HUDEP-2 (cell line): ENCODE data around the gene PIGN.

Source experiments
- DNase-seq, 76 experiments: peaks; one replicate each; lab custom pipeline; 2025; ENCODE audit not compliant: unreplicated experiment in 76 of 76; lab: John Stamatoyannopoulos, UW

Gene PIGN

GRCh38 chr18:62023536-62023935 lies 163.3 kb downstream of the PIGN start:
- DNase-seq = no peak

GRCh38 chr18:62018759-62019041 lies 168.2 kb downstream of the PIGN start:
- no peak for DNase-seq

DNA sequence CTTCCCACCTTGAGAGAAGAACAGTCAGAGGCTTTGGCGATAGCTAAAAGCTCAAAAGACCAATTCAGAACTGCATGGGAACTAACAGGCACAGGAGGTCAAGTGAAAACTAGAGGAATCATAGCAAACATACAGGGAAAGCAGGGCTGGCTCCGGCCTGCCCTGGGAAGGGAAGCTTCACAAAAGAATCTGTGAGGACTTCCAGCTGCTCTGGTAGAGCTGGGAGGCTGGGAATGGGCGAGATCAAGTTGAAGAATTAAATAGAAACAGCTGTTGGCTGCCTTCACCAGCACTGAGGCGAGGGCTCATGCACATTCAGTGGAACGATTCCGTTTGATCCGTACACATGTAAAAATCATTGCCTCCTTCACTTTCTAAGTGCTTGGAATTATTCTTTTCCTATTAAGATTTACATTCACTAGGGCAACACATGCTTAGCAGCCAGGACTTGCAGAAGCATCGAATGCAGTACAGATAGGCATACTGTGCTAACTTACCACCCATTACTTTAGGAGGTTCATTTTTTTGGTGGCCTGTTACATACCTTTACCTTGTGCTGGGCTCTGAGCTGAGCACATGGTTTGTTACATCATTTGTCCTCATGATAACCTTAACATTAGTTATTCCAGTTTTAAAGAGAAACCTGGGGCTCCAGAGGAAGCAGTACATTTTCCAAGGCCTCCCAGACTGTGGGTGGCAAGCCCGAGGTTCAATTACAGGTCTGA lies 168.7 kb downstream of the PIGN start:
- no peak for DNase-seq

GRCh38 chr18:62017618-62018017 lies 169.2 kb downstream of the PIGN start:
- DNase-seq = no peak

DNA sequence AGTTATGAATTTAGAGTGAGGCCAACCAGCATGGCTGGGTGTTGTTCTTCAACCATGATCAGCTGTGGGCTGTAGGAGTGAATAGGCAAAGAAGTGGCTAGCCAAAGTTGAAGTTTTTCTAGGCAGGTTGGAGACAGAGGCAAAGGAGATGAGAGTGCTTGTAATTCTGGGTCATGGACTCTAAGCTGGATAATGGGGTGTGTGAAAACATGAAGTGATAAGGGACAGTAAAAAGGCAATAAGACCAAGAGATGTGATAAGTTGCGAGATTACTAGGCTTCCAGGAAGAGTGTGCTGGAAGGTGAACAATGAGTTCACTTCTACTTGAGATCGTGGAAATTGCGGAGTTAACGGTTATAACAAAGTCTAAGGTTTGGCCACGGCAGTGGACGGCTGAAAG lies 175.4 kb downstream of the PIGN start:
- no peak for DNase-seq

- DNase-seq = no peak
These were observed 177.3 kb downstream of the PIGN start for GRCh38 chr18:62009521-62009920.

GRCh38 chr18:62001396-62001795 lies 185.5 kb downstream of the PIGN start:
- DNase-seq = no peak

- DNase-seq = no peak
These were observed 187.9 kb downstream of the PIGN start for GRCh38 chr18:61998957-61999356.

DNA sequence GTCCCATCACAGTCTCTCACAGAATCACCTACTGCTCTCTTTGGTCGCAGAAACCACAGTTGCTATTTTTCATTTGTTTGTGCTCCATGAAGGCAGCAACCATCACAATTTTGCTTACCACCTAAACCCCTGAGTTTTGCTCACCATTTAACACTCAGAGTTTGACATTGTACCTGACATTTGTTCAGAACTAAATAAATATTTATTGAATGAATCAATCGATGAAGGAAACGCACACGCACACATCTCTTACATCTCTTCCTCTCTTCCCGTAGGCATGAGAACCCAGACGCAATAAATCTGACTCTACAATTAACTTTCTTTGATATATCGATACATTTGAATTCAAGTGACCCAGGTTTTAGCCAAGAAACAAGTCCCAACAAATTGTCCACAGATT lies 188.5 kb downstream of the PIGN start:
- DNase-seq = no peak

DNA sequence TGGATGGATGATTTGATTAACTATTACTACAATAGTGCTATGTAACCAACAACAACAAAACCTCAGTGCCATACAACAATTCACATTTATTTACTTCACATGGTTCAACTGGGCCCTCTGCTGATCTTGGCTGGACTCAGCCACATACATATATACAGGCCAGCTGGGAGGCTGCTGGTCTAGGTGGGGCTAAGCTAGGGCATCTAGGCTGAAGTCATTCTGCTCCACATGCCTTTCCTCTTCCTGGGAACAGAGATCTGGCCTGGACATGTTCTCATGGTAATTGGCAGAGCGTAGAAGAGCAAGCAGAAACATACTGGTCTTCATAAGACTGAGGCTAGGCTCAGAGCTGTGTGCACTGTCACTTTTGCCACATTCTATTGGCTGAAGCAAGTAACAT lies 191.2 kb downstream of the PIGN start:
- DNase-seq = no peak

DNA sequence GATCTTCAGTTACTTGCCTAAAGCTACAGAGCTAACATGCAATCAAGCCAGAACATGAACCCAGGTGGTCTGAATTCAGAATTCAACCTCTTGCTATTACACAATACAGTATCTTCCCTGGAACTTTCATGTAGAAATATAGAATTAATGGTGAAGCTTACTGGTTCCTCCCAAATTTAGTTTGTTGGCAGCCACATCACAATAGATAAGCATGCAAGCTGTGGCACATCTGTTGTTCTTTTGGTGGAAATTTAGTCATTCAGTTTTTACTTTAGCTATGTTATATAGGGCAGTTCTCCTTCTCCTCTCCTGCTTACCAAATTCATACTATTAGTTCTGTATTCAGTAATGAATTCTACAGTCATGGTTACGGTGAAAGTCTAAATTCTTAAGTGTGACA lies 193.0 kb downstream of the PIGN start:
- no peak for DNase-seq

GRCh38 chr18:61992923-61993322 lies 193.9 kb downstream of the PIGN start:
- no peak for DNase-seq

DNA sequence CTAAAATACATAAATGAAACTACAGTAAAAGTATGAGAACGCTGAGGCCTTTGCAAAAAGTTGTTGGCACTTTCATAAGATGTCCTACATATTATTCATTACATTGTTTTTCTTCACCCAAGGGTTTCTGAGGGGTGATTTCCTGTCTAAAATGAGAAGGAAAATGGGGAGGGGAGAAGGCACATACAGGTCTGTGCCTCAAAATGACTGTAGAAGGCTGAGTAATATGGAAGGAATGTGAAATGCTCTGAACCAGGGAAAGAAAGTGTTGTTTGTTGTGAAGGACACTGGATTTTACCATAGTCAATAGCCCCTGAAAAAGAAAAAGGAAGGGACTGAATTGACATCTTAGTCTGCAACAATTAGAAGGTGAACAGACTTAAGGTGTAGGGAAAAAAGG lies 194.6 kb downstream of the PIGN start:
- DNase-seq = no peak

DNA sequence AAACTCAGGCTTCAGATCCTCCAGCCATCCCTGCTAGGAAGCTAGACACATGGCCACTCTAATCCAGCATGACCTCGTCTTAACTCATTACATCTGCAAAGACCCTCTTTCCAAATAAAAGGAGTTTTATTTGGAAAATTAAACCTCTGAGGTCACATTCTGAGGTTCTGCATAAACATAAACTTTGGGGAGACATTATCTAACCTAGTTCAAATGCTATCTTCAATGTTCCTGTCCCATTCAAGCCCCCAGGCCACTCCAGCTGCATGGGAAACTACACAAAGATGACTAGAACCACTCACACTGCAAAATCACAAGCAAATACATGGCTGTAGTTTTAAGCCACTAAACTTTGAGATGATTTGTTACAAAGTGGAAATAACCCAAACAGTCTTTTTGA lies 195.0 kb downstream of the PIGN start:
- no peak for DNase-seq

DNA sequence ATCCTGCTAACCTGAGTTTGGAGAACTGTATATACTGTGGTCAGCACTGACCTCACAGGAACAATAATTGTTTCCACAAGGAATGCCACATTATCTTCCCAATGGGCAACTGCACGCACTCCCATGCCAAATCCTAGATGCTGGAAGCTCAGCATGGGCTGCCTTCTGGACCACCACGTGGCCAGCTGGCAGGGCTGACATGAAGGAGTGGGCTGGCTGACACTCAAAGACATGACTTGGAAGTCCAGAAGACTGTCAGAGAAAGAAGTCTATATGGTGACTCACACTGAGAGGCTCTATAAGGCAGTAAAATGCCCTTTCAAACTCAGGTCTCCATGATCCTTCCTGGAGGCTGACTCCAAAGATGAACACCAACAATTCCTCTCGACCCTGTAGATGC lies 195.7 kb downstream of the PIGN start:
- DNase-seq = no peak
